ENCODE measurements around the gene RTN4RL2. TPM values are rescaled to one million over a fixed set of nuclear protein-coding genes. Genes with fewer than 3 reads are reported as not detected.

Gene RTN4RL2
- total and polyA plus RNA-seq, 9 of the 15 experiments (the other 6 are each of a cell fraction or from before 2014, with no cell fraction given) = 0.06 to 1.9 (median 0.34) TPM; not detected in 4

- TF ChIP-seq ZNF589 (CRISPR knock-in tag; IDR thresholded peaks at IDR 0.05; ENCODE audit: low read depth) (peak; percentile 98), E2F8 (IDR thresholded peaks at IDR 0.05; ENCODE audit: low read depth, partially characterized antibody) (peak; percentile 41), ZNF41 (CRISPR knock-in tag; conservative IDR thresholded peaks at IDR 0.05) (no peak), NKRF (IDR thresholded peaks at IDR 0.05; ENCODE audit: borderline replicate concordance) (peak; percentile 90; the same call in 1 of the 2 replicates), NCOR1 (IDR thresholded peaks at IDR 0.05) (peak; percentile 98), TFAP4 (CRISPR knock-in tag; IDR thresholded peaks at IDR 0.05; ENCODE audit: borderline replicate concordance) (peak; percentile 97), HDAC3 (IDR thresholded peaks at IDR 0.05; ENCODE audit: borderline replicate concordance, partially characterized antibody) (peak; percentile 95), JUN (IDR thresholded peaks at IDR 0.05; ENCODE audit: borderline replicate concordance, low read depth, low read length) (peak; percentile 98), JUN (CRISPR knock-in tag; IDR thresholded peaks at IDR 0.05; ENCODE audit: borderline replicate concordance) (peak; percentile 95; the same call in 1 of the 2 replicates), NFE2 (IDR thresholded peaks at IDR 0.05; ENCODE audit: low read depth) (peak; percentile 60), HMG20A (CRISPR knock-in tag; conservative IDR thresholded peaks at IDR 0.05) (no peak), SOX6 (IDR thresholded peaks at IDR 0.05) (peak; percentile 92), HIVEP1 (CRISPR knock-in tag; IDR thresholded peaks at IDR 0.05) (peak; percentile 76; the same call in 1 of the 2 replicates), ZNF280A (IDR thresholded peaks at IDR 0.05; ENCODE audit: low read depth, partially characterized antibody) (no peak), MLLT1 (IDR thresholded peaks at IDR 0.05) (peak in 1 of 2 experiments; percentile 88; a peak in 2 of 4 replicates), ETS1 (conservative IDR thresholded peaks at IDR 0.05; ENCODE audit: control insufficient read depth, low read depth, low read length) (peak; percentile 96)
Measured at GRCh38 chr11:57424792-57425564, 35.4 kb upstream of the RTN4RL2 start (continued).
